Neural progenitor cell (in vitro differentiated cells): Measurements from ENCODE around the gene CHST13.

Experiments
- EZH2 ChIP-seq: fragments of 200-600 bp; sonication (generic); IDR thresholded peaks from 2 replicates; pipeline ENCODE4 v1.6.1; 2017; ENCODE audit warnings: antibody characterized with exemption, mild to moderate bottlenecking, moderate library complexity
- EZH2phosphoT487 ChIP-seq: fragments of 200-600 bp; sonication (generic); IDR thresholded peaks from 2 replicates; pipeline ENCODE4 v1.6.1; 2017; ENCODE audit warnings: antibody characterized with exemption

DNA sequence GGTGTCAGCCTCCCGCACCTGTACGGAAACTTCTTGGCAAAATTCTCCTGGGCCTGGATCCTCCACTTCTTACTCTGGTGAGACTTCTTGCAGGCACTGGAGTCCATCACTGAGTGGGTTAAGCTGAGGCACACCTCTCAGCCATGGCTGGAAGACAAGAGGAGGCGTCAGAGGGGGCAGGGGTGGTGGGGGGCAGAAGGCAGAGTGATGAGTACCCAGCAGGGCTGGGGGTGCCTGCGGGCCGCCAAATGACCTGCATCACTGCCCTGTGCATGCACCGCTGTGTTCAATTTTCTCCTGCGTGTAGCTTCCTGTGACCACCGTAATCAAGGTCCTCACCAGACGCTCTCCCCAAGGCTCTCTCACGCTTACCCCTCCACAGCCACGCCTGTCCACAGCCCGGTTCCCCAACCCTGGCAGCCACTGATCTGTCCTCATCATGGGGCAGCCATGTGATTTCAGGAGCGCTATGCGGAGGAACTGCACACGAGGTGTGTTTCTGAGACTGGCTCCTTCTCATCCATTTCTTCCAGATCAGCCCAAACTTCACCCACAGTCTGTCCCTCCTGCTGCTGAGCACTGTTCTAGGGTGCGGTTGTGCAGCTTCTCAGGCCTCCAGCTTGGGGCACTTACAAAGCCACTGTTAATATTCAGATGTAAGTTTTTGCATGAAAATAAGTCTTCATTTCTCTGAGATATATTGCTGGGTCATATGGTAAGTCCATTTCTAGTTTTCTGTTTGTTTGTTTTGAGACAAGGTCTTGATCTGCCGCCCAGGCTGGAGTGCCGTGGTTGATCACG is 29.5 kb downstream of the CHST13 start:
- TF ChIP-seq EZH2phosphoT487 (no peak), EZH2 (no peak)
